ENCODE data around the gene EHBP1. TPM values are rescaled to one million over a fixed set of nuclear protein-coding genes. Genes with fewer than 3 reads are reported as not detected.

Gene EHBP1
- total RNA-seq, 1 donor from 2014 or later: 23.1 TPM

Other genes with a start within 250 kb of the EHBP1 start
- 0.14 and 0.39 TPM in 2 replicates for gene TMEM17, start 199.5 kb upstream of the EHBP1 start, total RNA-seq

Data from T-helper 2 cell treated with Interferon-gamma antibody and Interleukin-4, amounts not matched to agents 100 ng/mL and 5 ng/mL, for 36 hours (primary cell).